PC-9 (cell line): Measurements from ENCODE around the gene MECR.

Experiments
- CTCF ChIP-seq: fragments of 200-600 bp; sonication (generic); conservative IDR thresholded peaks from 2 replicates; pipeline ENCODE4 v1.6.1; 2017; ENCODE audit warnings: mixed run types, antibody characterized with exemption, mild to moderate bottlenecking, moderate library complexity
- EZH2 ChIP-seq: fragments of 200-600 bp; sonication (generic); IDR thresholded peaks from 2 replicates; pipeline ENCODE4 v1.8.0; 2017; ENCODE audit warnings: antibody characterized with exemption, low read depth

GRCh38 chr1:29221296-29221695 is 9.4 kb downstream of the MECR start:
- TF ChIP-seq CTCF (no peak), EZH2 (no peak)
